Kidney (tissue), 14 donors: ENCODE measurements around the gene RYR2. TPM values are rescaled to one million over a fixed set of nuclear protein-coding genes. Genes with fewer than 3 reads are reported as not detected.

Source experiments
- DNase-seq, 5 donors: peaks; one replicate each; pipeline ENCODE4 v3.0.0-alpha.2; 2013 to 2020
- FAIRE-seq: peaks from 2 replicates; lab custom pipeline; 2012; peaks lifted over from hg19 to GRCh38; lab: Jason Lieb, UNC
- H3K27ac ChIP-seq, 2 donors: one replicate each; pipeline ENCODE4 v1.7.0; 2013; ENCODE audit warnings: low read depth in 2 of 2, low read length in 2 of 2, inconsistent platforms in 1 of 2
- H3K27me3 ChIP-seq: one replicate; pipeline ENCODE4 v1.7.1; 2013; ENCODE audit warnings: low read length, inconsistent platforms; ENCODE audit not compliant: control insufficient read depth, insufficient read depth
- H3K36me3 ChIP-seq, 3 donors: one replicate each; pipeline versions ENCODE4 v1.7.0 to v1.7.1; 2013; ENCODE audit warnings: low read length in 3 of 3, control low read depth in 1 of 3, inconsistent platforms in 1 of 3; ENCODE audit not compliant: insufficient read depth in 3 of 3, control insufficient read depth in 2 of 3
- H3K4me1 ChIP-seq, 3 donors: one replicate each; pipeline versions ENCODE4 v1.7.0 to v1.7.1; 2013; ENCODE audit warnings: low read length in 3 of 3, inconsistent platforms in 1 of 3, low read depth in 1 of 3; ENCODE audit not compliant: control insufficient read depth in 2 of 3, insufficient read depth in 2 of 3
- H3K4me3 ChIP-seq, 3 donors: one replicate each; pipeline versions ENCODE4 v1.7.0 to v1.8.1; 2013; ENCODE audit warnings: low read length in 3 of 3, control low read depth in 1 of 3, inconsistent platforms in 1 of 3
- H3K9ac ChIP-seq, 3 donors: one replicate each; pipeline versions ENCODE4 v1.7.0 to v1.7.1; 2013; ENCODE audit warnings: low read length in 3 of 3, control low read depth in 1 of 3, inconsistent platforms in 1 of 3
- H3K9me3 ChIP-seq, 3 donors: one replicate each; pipeline versions ENCODE4 v1.7.0 to v1.7.1; 2013; ENCODE audit warnings: low read length in 3 of 3, control low read depth in 1 of 3, inconsistent platforms in 1 of 3; ENCODE audit not compliant: control insufficient read depth in 2 of 3, insufficient read depth in 1 of 3
- intact Hi-C: fragments of 100-400 bp; cut with DNase I; formaldehyde crosslinking; loops from one replicate; pipeline ENCODE4 v1.11.1; 2022
- polyA plus RNA-seq: library from polyadenylated mRNA; stranded (reverse); fragments of 350-450 nt; fragmentation: Illumina TruSeq; extraction: RNeasy Lipid Tissue Mini Kit (QIAGEN cat#74804); gene quantifications from one replicate; pipeline ENCODE4 v1.2.3, GENCODE V29; 2014; ENCODE audit warnings: low read depth, low replicate concordance; ENCODE audit not compliant: insufficient read depth
- total RNA-seq: library from RNA; stranded (reverse); fragmentation: NEBNext Ultra II Directional; extraction: Animal tissue kit (Norgen Biotek cat#: 25700); gene quantifications from one replicate; pipeline ENCODE4 v1.2.1, GENCODE V29; 2021
- TF ChIP-seq, protein P1 (sequence below): IDR thresholded peaks from 3 replicates; pipeline ENCODE4 v1.5.1; 2012; ENCODE audit warnings: mild to moderate bottlenecking, moderate library complexity, borderline replicate concordance; ENCODE audit not compliant: insufficient read depth; ENCODE audit errors: extremely low read depth
- donor health status: control.
- donor health status: control.
- donor health status: control.
- donor health status: control.
- donor health status: control.
- donor health status: DM: yes; HTN: yes; CAD: no.
- donor health status: Normal renal cell carcinoma (clear cell type).

The RYR2 gene
- total and polyA plus RNA-seq, 2 donors from 2014 or later, result 0.28 to 0.60 TPM

- Histone ChIP-seq H3K4me1 (no peaks in the 10 kb centered on the region), H3K27me3 (no peaks in the 10 kb centered on the region), H3K9me3 (no peaks in the 10 kb centered on the region), H3K4me3 (no peak overlapping the region), H3K27ac (no peak overlapping the region), H3K9ac (no peak overlapping the region), H3K36me3 (no peaks in the 10 kb centered on the region)
- DNase-seq (peak; percentile 29 to 74 (median 59)), FAIRE-seq (peak; percentile 46)
- TF ChIP-seq, protein P1, sequence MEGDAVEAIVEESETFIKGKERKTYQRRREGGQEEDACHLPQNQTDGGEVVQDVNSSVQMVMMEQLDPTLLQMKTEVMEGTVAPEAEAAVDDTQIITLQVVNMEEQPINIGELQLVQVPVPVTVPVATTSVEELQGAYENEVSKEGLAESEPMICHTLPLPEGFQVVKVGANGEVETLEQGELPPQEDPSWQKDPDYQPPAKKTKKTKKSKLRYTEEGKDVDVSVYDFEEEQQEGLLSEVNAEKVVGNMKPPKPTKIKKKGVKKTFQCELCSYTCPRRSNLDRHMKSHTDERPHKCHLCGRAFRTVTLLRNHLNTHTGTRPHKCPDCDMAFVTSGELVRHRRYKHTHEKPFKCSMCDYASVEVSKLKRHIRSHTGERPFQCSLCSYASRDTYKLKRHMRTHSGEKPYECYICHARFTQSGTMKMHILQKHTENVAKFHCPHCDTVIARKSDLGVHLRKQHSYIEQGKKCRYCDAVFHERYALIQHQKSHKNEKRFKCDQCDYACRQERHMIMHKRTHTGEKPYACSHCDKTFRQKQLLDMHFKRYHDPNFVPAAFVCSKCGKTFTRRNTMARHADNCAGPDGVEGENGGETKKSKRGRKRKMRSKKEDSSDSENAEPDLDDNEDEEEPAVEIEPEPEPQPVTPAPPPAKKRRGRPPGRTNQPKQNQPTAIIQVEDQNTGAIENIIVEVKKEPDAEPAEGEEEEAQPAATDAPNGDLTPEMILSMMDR, result peak; percentile 10
- intact Hi-C loops, result no loop called here
Observed at GRCh38 chr1:237799762-237800474, 757.9 kb downstream of the RYR2 start.

DNA sequence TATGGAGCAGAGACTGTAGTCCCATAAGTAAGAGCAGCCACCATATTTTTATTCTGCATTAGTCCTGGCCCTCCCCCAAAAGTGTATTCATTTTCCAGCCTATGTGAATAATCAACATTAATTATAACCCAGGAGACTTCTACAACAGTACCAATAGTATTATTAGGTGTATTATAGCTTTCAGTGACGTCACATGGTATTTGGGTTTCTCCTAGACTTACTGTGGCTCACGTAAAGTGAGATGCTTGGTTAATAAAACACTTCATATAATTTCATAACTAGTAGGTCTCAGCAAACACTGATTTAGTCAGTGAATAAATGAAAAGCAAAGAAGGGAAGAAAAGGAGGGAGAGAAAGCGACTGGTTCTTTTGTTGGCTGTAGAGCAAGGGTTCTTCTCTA lies 762.5 kb downstream of the RYR2 start:
- H3K9me3 ChIP-seq, result no peaks in the 10 kb centered on the region
- H3K27ac ChIP-seq, result no peak overlapping the region
- intact Hi-C loops, result no loop called here

GRCh38 chr1:237809099-237809498 lies 767.1 kb downstream of the RYR2 start:
- H3K27ac ChIP-seq, result no peak overlapping the region
- H3K4me3 ChIP-seq, result no peak overlapping the region
- H3K9ac ChIP-seq, result no peak overlapping the region
- intact Hi-C loops, result no loop called here
- no peaks in the 10 kb centered on the region for H3K27me3 ChIP-seq
- H3K36me3 ChIP-seq, result no peaks in the 10 kb centered on the region
- DNase-seq, result no peak
- TF ChIP-seq, protein P1, result no peak
- FAIRE-seq, result no peak
- no peaks in the 10 kb centered on the region for H3K9me3 ChIP-seq
- H3K4me1 ChIP-seq, result no peaks in the 10 kb centered on the region

More for the DNA sequence above, 762.5 kb downstream of the RYR2 start:
- FAIRE-seq (no peak), DNase-seq (no peak)
- Histone ChIP-seq H3K4me1 (no peaks in the 10 kb centered on the region), H3K4me3 (no peak overlapping the region), H3K36me3 (no peaks in the 10 kb centered on the region), H3K27me3 (no peaks in the 10 kb centered on the region), H3K9ac (no peak overlapping the region)
- TF ChIP-seq, protein P1, result no peak
